ENCODE measurements around the gene GALM. TPM values are rescaled to one million over a fixed set of nuclear protein-coding genes. Genes with fewer than 3 reads are reported as not detected.

Gene GALM
- total and polyA plus RNA-seq, 10 of the 15 experiments (the other 5 are each of a cell fraction or from before 2014, with no cell fraction given): 1.1 to 4.0 (median 1.7) TPM

- TF ChIP-seq CTCF (IDR thresholded peaks at IDR 0.05 in 2 of 3, conservative IDR thresholded peaks at IDR 0.05 in 1 of 3; ENCODE audit: control insufficient read depth in 2 of 3, extremely low read depth in 1 of 3, insufficient read depth in 1 of 3, low read depth in 3 of 3, low read length in 3 of 3) (no peak), SIX5 (IDR thresholded peaks at IDR 0.05; ENCODE audit: low read depth, low read length, severe bottlenecking) (no peak), CHD2 (IDR thresholded peaks at IDR 0.05; ENCODE audit: borderline replicate concordance, low read depth, low read length) (no peak), RAD51 (IDR thresholded peaks at IDR 0.05) (no peak), E4F1 (IDR thresholded peaks at IDR 0.05; ENCODE audit: borderline replicate concordance, partially characterized antibody) (no peak), NR2C2 (IDR thresholded peaks at IDR 0.05; ENCODE audit: borderline replicate concordance, control insufficient read depth, insufficient read length, low read depth) (no peak)
These were observed 53.8 kb downstream of the GALM start (continued) for GRCh38 chr2:38719706-38720105.
